Measurements from ENCODE around the gene GPR33.
"Not testable (repeated sequence)": the region's sequence is repeated elsewhere in the genome, so short reads cannot be mapped to it uniquely, and the experiment has no call there.

Gene GPR33

DNA sequence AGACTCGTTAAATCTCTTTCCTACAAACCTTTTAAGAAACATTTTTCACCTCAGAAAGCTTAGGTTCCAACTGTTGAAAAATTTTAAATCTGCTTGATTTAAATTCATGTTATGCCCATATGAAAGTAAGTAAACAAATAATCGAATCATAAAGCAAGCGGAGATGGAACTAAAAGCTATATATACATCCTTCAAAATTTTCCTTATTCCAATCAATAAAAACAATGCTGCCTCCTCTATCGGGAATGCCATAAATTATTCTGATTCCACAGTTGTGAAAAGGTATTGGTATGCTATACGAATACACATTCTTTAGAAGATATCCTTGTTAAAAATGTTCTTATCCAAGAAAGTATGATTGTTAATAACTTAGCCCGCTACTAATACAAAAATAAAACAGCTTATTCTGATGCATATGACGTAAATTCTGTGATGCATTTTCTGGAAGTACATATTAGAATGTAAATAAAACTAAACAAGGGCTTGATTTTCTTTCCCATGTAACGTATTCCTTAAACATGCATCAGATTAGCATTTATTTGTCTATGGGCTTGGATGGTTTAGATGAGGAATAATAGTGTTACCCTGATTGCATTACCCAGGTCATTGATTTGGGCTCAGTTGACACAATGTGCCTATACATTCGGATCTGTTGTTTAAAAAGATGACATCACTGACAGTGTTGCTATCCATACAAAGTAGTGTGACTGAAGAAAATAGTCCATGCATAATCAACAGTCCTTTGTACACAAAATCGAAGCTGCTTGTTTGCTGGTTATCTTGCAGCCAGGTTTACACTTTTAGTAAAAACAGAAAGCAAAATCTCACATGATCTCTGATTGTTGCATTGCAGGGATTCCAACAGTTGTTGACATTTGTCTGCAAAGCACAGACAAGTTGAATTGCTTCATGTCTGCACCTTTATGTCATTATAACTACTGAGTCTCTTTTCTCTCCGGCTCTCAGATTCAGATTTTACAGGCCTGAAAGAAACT, 29.9 kb downstream of the GPR33 start:
- DNase-seq = no peak

DNA sequence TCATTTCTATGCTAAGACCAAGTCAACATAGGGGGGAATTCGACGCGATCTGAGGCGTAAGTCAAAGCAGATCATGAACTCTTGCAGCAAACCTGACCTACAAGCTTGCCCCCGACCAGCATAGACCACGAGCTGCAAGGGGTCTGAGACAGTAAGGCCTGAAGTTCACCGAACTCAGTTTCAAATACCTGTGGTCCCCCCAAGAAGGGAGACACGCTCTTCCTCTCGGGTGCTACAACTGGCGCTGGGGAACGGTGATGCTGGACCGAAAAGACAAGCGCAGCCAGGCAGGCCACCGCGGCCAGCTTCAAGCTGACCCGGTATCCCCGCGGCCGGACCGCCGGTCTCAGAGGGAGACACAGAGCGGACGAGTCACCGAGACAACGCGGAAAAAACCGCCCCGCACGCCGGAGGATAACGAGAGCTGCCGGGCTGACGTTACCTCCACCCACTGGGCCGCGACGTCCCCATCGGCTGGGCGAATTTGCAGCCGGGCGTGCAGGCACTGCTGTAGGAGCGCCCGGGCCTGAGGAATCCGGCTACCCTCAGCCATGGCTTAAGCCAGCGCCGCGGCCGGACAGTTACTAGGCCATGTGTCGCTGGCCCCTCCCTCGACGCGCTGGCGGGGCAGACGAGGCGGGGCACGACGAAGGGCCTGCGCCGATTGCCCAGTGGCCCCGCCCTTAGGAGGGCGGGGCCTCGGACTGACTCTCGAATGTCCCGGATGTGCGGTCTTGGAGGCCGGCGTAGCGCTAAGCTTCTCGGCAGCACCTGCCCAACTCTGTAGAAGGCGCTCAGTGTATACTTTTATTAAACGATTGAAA, 30.8 kb downstream of the GPR33 start, which contains the start of gene DTD2:
Gene DTD2, minus strand, starts transcription at position 666 of the 824 bp plus-strand sequence. Its CDS starts 113 bp downstream, at position 553.
- DNase-seq = peak; percentile 92 to 99

DNA sequence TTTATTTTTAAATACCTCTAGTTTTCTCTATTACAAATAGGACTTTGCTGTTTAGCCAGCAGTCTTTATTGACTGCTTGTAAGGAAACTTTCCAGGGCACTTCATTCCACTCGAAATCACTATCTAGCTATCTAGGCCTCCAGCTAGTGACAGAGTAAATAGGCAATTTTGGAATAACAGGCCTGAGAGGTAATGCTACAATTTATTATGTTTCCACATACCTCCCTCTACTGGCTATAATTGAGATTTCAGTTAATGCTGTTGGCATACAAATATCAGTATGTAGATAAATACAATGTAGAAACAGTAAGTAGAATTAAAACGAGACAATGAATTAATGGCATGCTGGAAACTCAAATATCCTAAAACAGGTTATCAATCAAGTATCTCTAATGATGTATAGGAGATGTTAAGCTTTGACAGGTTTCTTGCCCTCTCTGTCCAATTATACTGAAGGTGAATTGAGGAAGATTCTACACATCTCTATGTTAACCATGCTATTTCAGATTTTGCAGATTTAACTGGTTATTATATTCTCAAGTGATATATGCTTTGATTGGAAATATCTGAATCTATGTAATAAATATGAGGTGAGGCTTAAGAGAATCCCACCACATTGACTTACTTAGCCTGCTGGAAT, 37.7 kb downstream of the GPR33 start:
- DNase-seq = peak; percentile 58 to 67

DNA sequence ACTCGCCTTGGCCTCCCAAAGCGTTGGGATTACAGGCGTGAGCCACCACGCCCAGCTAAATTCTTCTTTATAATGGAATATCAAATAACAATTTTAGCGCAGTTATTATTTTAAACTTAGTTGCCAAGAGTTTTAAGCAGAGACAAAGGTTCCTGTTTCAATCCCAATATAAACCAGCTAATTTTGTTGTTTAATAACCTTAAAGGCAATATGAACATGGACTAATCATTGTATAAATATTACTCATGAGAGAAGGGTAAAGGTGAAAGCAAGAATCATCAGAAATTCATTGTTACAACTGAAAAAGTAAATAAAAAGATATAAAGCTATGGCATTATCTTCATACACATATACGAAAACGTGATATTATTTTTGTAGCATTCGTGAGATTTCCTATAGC, 38.7 kb downstream of the GPR33 start:
- DNase-seq = no peak

DNA sequence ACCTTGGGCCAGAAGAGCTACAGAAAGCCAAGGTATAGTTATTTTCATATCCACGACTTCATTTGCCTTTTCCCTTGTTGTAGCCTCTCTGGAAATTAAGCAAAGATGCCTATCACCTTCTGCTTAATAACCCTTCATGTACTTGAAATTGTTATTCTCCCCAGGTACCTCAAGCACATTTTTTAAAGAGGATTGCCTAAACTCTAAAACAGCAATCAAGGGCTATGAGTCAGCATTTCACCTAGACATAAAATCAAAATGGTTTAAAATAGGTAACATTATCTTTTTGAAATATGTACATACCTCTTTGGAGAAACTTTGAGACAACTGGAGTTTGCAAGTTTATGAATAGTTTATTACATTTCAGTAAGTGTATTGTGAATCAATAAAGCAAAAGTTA, 42.1 kb downstream of the GPR33 start:
- DNase-seq = no peak

DNA sequence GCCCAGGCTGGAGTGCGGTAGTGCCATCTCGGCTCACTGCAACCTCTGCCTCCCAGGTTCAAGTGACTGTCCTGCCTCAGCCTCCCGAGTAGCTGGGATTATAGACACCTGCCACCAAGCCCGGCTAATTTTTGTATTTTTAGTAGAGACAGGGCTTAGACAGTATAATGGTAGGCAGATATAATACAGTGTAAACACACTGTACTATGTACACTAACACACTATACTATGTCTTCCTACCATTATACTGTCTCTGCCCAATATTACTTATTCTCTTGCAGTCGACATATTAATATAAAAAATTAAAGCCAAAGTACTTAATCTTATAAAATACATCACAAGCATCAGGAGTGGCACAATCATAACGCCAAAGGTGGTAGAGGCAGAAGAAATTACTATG, 45.6 kb downstream of the GPR33 start:
- DNase-seq = no peak

DNA sequence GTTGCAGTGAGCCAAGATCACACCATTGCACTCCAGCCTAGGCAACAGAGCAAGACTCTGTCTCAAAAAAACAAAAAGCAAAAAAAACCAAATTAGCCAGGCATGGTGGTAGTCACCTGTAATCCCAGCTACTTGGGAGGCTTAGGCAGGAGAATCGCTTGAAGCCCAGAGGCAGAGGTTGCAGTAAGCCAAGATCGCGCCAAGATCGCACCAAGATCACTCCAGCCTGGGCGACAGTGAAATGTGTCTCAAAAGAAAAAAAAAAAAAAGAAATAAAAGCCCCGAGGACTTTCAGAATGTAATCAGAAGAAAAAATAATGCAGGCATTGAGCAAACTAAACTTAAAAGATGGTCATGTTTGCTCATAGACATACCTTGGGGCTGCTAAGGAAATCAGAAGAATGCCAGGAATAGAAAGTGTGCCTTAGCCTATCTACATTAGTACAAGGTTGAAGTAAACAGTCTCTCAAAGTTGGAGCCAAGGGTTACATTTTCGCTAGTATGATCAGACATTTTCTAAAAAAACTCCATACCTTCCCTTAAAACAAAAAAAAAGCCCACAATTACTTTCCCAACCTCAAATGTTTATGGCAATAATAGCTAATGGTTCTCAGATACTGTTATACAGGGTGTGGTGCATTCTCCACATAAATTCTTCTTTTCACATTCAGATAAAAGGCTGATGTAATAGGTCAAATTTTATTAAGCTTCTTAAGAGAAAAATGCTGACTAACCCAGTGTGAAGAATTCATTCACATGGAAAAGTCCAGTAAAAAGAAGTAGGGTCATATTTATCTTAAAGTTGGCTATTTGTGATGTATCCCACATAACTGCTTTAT, 46.3 kb downstream of the GPR33 start:
- no peak for DNase-seq

DNA sequence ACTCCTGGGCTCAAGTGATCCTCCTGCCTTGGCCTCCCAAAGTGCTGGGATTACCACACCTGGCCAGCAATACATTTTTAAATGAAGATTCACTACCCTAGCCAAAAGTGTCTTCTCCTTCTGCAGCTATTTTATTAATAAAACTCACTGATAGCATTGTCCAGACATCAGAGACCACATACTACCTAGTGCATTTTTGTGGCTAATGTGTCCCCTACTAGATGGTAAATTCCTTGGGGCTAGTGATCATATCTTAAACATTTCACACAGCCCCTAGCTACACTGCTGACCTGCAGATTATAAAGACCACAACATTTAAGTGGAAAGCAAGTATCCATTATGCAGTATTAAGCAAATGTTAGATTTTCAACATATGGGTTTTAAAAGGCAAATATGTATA, 47.6 kb downstream of the GPR33 start:
- no peak for DNase-seq

DNA sequence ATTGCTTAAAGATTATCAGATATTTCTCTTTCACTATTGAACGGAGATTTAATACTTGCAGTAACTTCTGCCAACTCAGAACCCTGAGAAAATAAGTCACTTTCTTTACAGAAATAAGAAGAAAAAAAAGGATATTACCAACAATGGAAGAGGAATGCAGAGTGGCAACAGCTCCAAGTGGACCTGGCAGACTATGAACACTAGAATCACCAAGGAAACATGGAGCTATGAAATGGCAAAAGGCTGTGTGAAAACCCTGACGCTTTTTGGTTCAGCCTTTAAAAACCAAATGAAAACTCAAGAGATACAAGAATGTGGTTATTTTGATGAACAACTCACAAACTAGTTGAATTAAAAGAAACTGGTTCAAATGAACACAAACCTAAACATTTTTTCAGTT, 48.3 kb downstream of the GPR33 start:
- DNase-seq = no peak

DNA sequence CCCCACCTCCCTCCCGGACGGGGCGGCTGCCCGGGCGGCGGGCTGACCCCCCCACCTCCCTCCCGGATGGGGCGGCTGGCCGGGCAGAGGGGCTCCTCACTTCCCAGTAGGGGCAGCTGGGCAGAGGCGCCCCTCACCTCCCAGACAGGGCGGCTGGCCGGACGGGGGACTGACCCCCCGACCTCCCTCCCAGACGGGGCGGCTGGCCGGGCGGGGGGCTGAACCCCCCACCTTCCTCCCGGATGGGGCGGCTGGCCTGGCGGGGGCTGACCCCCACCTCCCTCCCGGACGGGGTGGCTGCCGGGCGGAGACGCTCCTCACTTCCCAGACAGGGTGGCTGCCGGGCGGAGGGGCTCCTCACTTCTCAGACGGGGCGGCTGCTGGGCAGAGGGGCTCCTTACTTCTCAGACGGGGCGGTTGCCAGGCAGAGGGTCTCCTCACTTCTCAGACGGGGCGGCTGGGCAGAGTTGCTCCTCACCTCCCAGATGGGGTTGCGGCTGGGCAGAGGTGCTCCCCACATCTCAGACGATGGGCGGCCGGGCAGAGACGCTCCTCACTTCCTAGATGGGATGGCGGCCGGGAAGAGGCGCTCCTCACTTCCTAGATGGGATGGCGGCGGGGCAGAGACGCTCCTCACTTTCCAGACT, 50.7 kb downstream of the GPR33 start:
- not testable (repeated sequence) for DNase-seq

DNA sequence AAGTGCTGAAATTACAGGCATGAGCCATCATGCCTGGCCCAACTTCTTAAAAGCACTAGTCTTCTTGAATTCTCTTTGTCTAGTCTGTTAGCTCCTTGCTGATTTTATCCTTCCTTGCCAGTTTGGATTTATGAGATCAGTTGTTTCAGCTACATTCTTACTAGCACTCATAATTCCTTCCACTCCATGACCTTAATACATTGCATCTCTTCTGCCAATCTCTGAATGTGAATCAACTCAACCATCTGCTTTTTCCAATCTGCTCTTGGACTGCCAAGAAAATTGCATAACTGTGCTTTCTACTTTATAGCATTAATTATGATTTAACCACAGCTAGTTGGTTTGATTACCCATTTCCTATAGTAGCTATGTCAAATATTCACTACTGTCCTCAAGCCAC, 52.6 kb downstream of the GPR33 start:
- DNase-seq = peak; percentile 74 to 83

Data from NCI-H446 (cell line).